Astrocyte of the spinal cord (primary cell): ENCODE data around the gene LSM7.
A peak's percentile ranks its signal among the peaks of the same experiment; 100 is the strongest.

Experiments
- DNase-seq: peaks from one replicate; pipeline ENCODE4 v3.0.0; 2011; ENCODE audit warnings: low read depth, low spot score
- H3K4me3 ChIP-seq: 2 replicates; pipeline ENCODE4 v1.5.1; 2011; ENCODE audit warnings: low read depth, mild to moderate bottlenecking, low read length, moderate library complexity
- CTCF ChIP-seq: IDR thresholded peaks from 2 replicates; pipeline ENCODE4 v1.5.1; 2012; ENCODE audit warnings: low read depth, mild to moderate bottlenecking, low read length, inconsistent platforms
- in situ Hi-C: cut with HindIII; loops from 2 replicates; pipeline ENCODE4 v1.10.0; 2017; ENCODE audit warnings: low sequenced_read_pairs

Gene LSM7

GRCh38 chr19:2274185-2274711 lies 54.1 kb downstream of the LSM7 start:
- DNase-seq = no peak
- H3K4me3 ChIP-seq = no peak overlapping the region
- in situ Hi-C loops = no loop called here
- TF ChIP-seq CTCF = no peak

GRCh38 chr19:2273356-2274184 lies 54.8 kb downstream of the LSM7 start:
- peak; percentile 85 for TF ChIP-seq CTCF
- H3K4me3 ChIP-seq = peak overlapping the region; percentile 7
- DNase-seq = peak; percentile 54
- in situ Hi-C loops = no loop called here
